ENCODE results near the gene MRPL27. TPM values are rescaled to one million over a fixed set of nuclear protein-coding genes. Genes with fewer than 3 reads are reported as not detected.

MRPL27 gene
- total and polyA plus RNA-seq, 2 donors (not counting 1 experiment from before 2014, with no cell fraction given): 32.5 to 40.2 TPM

- no peaks in the 10 kb centered on the region for H3K4me1 ChIP-seq (ENCODE audit: control insufficient read depth in 2 of 2, insufficient read depth in 2 of 2, low read length in 2 of 2)
- no peak overlapping the region for H3K27ac ChIP-seq (ENCODE audit: low read length in 2 of 2)
- Mint-ChIP-seq H3K27ac (no peak overlapping the region), H3K9me3 (ENCODE audit: insufficient read depth) (no peaks in the 10 kb centered on the region), H3K4me1 (no peaks in the 10 kb centered on the region), H3K27me3 (peaks cover 4% of the 10 kb centered on the region), H3K4me3 (no peak overlapping the region)
- H3K4me3 ChIP-seq (ENCODE audit: control extremely low read depth in 1 of 5, extremely low read depth in 1 of 5, insufficient read depth in 1 of 5, low read depth in 2 of 5, low read length in 4 of 5): no peak overlapping the region
- no peak overlapping the region for H2AFZ ChIP-seq (ENCODE audit: insufficient read depth, low read depth, low read length, poor library complexity, severe bottlenecking)
- no peaks in the 10 kb centered on the region for H3K27me3 ChIP-seq (replicated peaks in 1 of 4; ENCODE audit: control extremely low read depth in 1 of 4, control insufficient read depth in 3 of 4, insufficient read depth in 4 of 4, low read length in 3 of 4)
- no peak for DNase-seq
- H4K20me1 ChIP-seq (ENCODE audit: control insufficient read depth, insufficient read depth, low read length, poor library complexity, severe bottlenecking): no peaks in the 10 kb centered on the region
- ATAC-seq (ENCODE audit: low read depth): no peak
- no peak overlapping the region for H3K9ac ChIP-seq (ENCODE audit: low read length)
- peaks cover 0 to 3% (median 0%) of the 10 kb centered on the region in 3 donors for H3K9me3 ChIP-seq (ENCODE audit: control extremely low read depth in 1 of 3, control insufficient read depth in 2 of 3, insufficient read depth in 1 of 3, low read length in 2 of 3)
- ChIA-PET POLR2A (no interaction called here), CTCF (no interaction called here)
- TF ChIP-seq CTCF (IDR thresholded peaks at IDR 0.05): no peak
- H3K36me3 ChIP-seq (replicated peaks in 1 of 2; ENCODE audit: control extremely low read depth in 1 of 2, control insufficient read depth in 1 of 2, extremely low read depth in 1 of 2, insufficient read depth in 2 of 2, low read length in 1 of 2): no peaks in the 10 kb centered on the region
- H3K79me2 ChIP-seq (ENCODE audit: control insufficient read depth, insufficient read depth, low read length): no peaks in the 10 kb centered on the region
- WGBS (ENCODE audit: insufficient coverage): 87% methylated on average over 4 of the region's 4 CpGs
- intact Hi-C loops (cut with micrococcal nuclease): no loop called here
- H3K4me2 ChIP-seq (replicated peaks; ENCODE audit: low read depth, low read length, poor library complexity, severe bottlenecking): no peak overlapping the region
These were observed 47.1 kb downstream of the MRPL27 start for GRCh38 chr17:50325906-50326305.

- CTCF ChIA-PET: interaction anchor here (1.8 kb wide), 1 partner anchor 154 kb away, joined by 4 read pairs; no protein-coding TSS in a partner anchor
- no peak for TF ChIP-seq EZH2 (IDR thresholded peaks at IDR 0.05; ENCODE audit: borderline replicate concordance, insufficient read depth, low read depth, low read length, poor library complexity, severe bottlenecking)
- TF ChIP-seq CTCF (IDR thresholded peaks at IDR 0.05): no peak
- no peak overlapping the region for H3K27ac ChIP-seq (ENCODE audit: low read length in 2 of 2)
- ATAC-seq (ENCODE audit: low read depth) (no peak), DNase-seq (no peak)
- Mint-ChIP-seq H3K27me3 (peaks cover 6% of the 10 kb centered on the region), H3K9me3 (ENCODE audit: insufficient read depth) (no peaks in the 10 kb centered on the region), H3K4me3 (no peak overlapping the region), H3K4me1 (no peaks in the 10 kb centered on the region), H3K27ac (no peak overlapping the region)
- no CpG with 5 or more reads among the region's 5 CpGs for WGBS (ENCODE audit: insufficient coverage)
- H3K4me3 ChIP-seq (ENCODE audit: control extremely low read depth in 1 of 5, extremely low read depth in 1 of 5, insufficient read depth in 1 of 5, low read depth in 2 of 5, low read length in 4 of 5): no peak overlapping the region
- intact Hi-C loops (cut with micrococcal nuclease): no loop called here
- no peaks in the 10 kb centered on the region for H3K4me1 ChIP-seq (ENCODE audit: control insufficient read depth in 2 of 2, insufficient read depth in 2 of 2, low read length in 2 of 2)
- no peaks in the 10 kb centered on the region for H3K79me2 ChIP-seq (ENCODE audit: control insufficient read depth, insufficient read depth, low read length)
- no peak overlapping the region for H3K4me2 ChIP-seq (replicated peaks; ENCODE audit: low read depth, low read length, poor library complexity, severe bottlenecking)
- H4K20me1 ChIP-seq (ENCODE audit: control insufficient read depth, insufficient read depth, low read length, poor library complexity, severe bottlenecking): no peaks in the 10 kb centered on the region
- no peaks in the 10 kb centered on the region for H3K27me3 ChIP-seq (replicated peaks in 1 of 4; ENCODE audit: control extremely low read depth in 1 of 4, control insufficient read depth in 3 of 4, insufficient read depth in 4 of 4, low read length in 3 of 4)
- H3K36me3 ChIP-seq (replicated peaks in 1 of 2; ENCODE audit: control extremely low read depth in 1 of 2, control insufficient read depth in 1 of 2, extremely low read depth in 1 of 2, insufficient read depth in 2 of 2, low read length in 1 of 2): no peaks in the 10 kb centered on the region
- no peak overlapping the region for H2AFZ ChIP-seq (ENCODE audit: insufficient read depth, low read depth, low read length, poor library complexity, severe bottlenecking)
- H3K9me3 ChIP-seq (ENCODE audit: control extremely low read depth in 1 of 3, control insufficient read depth in 2 of 3, insufficient read depth in 1 of 3, low read length in 2 of 3): no peaks in the 10 kb centered on the region
- POLR2A ChIA-PET: interaction anchor here (0.7 kb wide), 1 partner anchor 440 kb away, joined by 4 read pairs; no protein-coding TSS in a partner anchor
- no peak overlapping the region for H3K9ac ChIP-seq (ENCODE audit: low read length)
These were observed 49.9 kb downstream of the MRPL27 start for GRCh38 chr17:50323060-50323459.

All from B cell (primary cell).